Activated CD4-positive, alpha-beta T cell treated with anti-CD3 and anti-CD28 coated beads, Interleukin-2, amount 10 ng/mL, durations not matched to agents 24 days and 14 days (primary cell): ENCODE results near the gene STX8. TPM values are rescaled to one million over a fixed set of nuclear protein-coding genes. Genes with fewer than 3 reads are reported as not detected.
"Not testable (repeated sequence)": the region's sequence is repeated elsewhere in the genome, so short reads cannot be mapped to it uniquely, and the experiment has no call there.

Source experiments
- DNase-seq: peaks from one replicate; pipeline ENCODE4 v3.0.0; 2022
- H3K27ac Mint-ChIP-seq: one replicate; pipeline ENCODE4 v1.8.0; 2022; ENCODE audit warnings: mild to moderate bottlenecking, mixed read lengths
- H3K27me3 Mint-ChIP-seq: one replicate; pipeline ENCODE4 v1.8.0; 2022; ENCODE audit warnings: mixed read lengths
- H3K36me3 Mint-ChIP-seq: one replicate; pipeline ENCODE4 v1.8.0; 2022; ENCODE audit warnings: low read depth, mild to moderate bottlenecking, mixed read lengths
- H3K4me1 Mint-ChIP-seq: one replicate; pipeline ENCODE4 v1.8.0; 2021; ENCODE audit warnings: mixed read lengths
- H3K4me3 Mint-ChIP-seq: one replicate; pipeline ENCODE4 v1.8.0; 2022; ENCODE audit warnings: mild to moderate bottlenecking, moderate library complexity, mixed read lengths
- H3K9me3 Mint-ChIP-seq: one replicate; pipeline ENCODE4 v1.8.0; 2021; ENCODE audit warnings: mixed read lengths
- intact Hi-C: fragments of 100-400 bp; cut with micrococcal nuclease; formaldehyde crosslinking; loops from one replicate; pipeline ENCODE4 v1.15.1; 2023
- total RNA-seq: library from RNA; stranded (reverse); gene quantifications from 2 replicates; pipeline ENCODE4 v1.2.3, GENCODE V29; 2022

STX8 gene
- total RNA-seq: 41.5 and 45.9 TPM in 2 replicates

DNA sequence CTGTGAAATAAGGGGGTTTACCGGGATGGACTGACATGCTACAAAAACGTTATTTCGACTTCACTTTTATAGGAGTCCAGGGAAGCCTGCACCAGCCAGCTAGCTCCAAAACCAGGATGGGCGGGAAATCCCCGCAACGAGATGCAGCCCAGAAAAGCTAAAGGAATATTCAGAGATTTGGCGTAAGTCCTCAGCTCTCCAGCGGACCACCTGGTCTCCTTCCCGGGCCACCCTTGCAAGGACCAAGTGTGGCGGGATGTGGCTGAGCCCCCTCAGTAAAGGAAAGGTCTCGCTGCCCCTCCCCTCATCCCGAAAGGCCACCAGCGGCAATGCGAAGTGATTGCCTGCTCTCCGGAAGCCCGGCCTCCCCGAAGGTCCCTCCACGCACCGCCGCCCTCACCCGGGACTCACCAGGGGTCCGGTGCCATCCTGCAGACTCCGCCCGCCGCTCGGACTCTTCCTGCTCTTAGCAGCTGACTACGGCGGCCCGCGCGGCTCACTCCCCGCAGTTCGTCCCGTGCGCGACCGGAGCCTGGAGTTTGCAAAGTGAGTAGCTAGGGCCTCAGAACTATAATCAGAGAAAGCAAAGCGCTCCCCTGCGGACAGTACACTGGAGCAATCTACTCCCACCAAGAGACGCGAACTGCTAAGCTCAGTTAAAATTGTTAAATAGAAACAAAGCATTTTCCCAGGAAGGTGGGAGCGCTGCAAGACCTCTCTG is at the start of gene STX8:
TSS of gene STX8 (minus strand) at position 440 of the 721 bp plus-strand sequence. CDS start at position 428, 12 bp downstream.
- Mint-ChIP-seq H3K4me1 (peaks cover 14% of the 10 kb centered on the region), H3K36me3 (peaks cover 4% of the 10 kb centered on the region), H3K4me3 (peak within 1 kb of the TSS; percentile 99), H3K27ac (peak within 1 kb of the TSS; percentile 89), H3K27me3 (peaks cover 6% of the 10 kb centered on the region), H3K9me3 (no peaks in the 10 kb centered on the region)
- intact Hi-C loops: loop anchor here (10.0 kb wide), 1 partner anchor 169 kb away; no protein-coding TSS in a partner anchor
- DNase-seq: peak; percentile 95

GRCh38 chr17:9622961-9623360 is 47.3 kb upstream of the STX8 start:
- intact Hi-C loops: no loop called here
- no peaks in the 10 kb centered on the region for H3K27me3 Mint-ChIP-seq
- H3K36me3 Mint-ChIP-seq: no peaks in the 10 kb centered on the region
- peaks cover 11% of the 10 kb centered on the region for H3K9me3 Mint-ChIP-seq
- H3K4me3 Mint-ChIP-seq: no peak overlapping the region
- H3K4me1 Mint-ChIP-seq: no peaks in the 10 kb centered on the region
- no peak overlapping the region for H3K27ac Mint-ChIP-seq
- DNase-seq: no peak

DNA sequence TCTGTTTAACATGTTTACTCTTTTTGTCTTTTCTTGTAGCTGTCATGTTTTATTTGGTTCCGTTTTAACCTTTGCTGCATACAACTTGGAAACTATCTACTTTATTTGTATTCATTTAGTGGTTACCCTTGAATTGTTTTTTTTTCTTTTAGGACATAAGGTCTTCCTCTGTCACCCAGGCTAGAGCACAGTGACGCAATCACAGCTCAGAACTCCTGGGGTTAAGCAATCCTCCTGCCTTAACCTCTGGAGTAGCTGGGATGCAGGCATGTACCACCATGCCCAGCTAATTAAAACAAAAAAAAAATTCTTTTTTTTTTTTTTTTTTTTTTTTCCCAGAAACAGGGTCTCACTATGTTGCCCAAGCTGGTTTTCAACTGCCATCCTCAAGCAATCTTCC is 39.9 kb upstream of the STX8 start:
- no peaks in the 10 kb centered on the region for H3K9me3 Mint-ChIP-seq

DNA sequence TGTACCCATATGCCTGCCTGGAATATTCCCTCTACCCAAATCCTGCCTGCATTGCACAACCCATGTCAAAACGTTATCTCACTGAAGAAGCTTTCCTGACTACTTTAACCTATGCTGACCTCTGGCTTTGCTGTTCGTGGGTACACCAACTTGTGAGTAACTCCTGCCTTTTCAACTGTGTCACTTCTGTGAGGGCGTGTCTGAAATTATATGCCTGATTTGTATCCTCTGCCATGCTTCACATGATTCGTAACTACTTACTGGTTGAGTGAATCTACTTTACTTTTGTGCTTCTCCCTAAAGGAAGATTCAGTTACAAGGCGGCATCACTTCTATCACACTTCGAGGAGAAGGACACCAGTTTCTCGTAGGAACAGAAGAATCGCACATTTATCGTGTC is 36.4 kb upstream of the STX8 start:
- no peaks in the 10 kb centered on the region for H3K36me3 Mint-ChIP-seq
- peaks cover 2% of the 10 kb centered on the region for H3K27me3 Mint-ChIP-seq
- no peak for DNase-seq
- no peak overlapping the region for H3K27ac Mint-ChIP-seq
- intact Hi-C loops: no loop called here
- H3K9me3 Mint-ChIP-seq: no peaks in the 10 kb centered on the region
- no peak overlapping the region for H3K4me3 Mint-ChIP-seq
- H3K4me1 Mint-ChIP-seq: no peaks in the 10 kb centered on the region

More for the DNA sequence above, 39.9 kb upstream of the STX8 start:
- Mint-ChIP-seq H3K36me3 (no peaks in the 10 kb centered on the region), H3K4me1 (no peaks in the 10 kb centered on the region), H3K27me3 (peaks cover 2% of the 10 kb centered on the region), H3K4me3 (no peak overlapping the region), H3K27ac (no peak overlapping the region)
- DNase-seq: no peak
- intact Hi-C loops: no loop called here

DNA sequence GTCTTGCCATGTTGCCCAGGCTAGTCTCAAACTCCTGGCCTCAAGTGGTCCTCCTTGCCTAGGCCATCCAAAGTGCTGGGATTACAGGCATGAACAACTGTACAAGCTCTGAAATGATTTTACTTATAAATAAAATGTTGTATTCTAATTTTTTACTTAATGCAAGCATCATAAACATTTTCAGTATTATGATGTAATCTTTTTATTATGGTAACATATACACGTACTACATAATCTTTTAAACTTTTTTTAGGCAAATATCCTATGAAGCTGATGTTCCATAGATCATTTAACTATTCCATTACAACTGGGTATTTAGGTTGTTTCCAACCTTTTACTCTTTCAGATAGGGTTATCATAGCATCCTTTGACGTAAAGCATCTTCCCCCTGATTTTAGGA is 35.9 kb upstream of the STX8 start:
- Mint-ChIP-seq H3K4me3 (no peak overlapping the region), H3K9me3 (no peaks in the 10 kb centered on the region), H3K36me3 (no peaks in the 10 kb centered on the region), H3K27ac (no peak overlapping the region), H3K27me3 (peaks cover 2% of the 10 kb centered on the region), H3K4me1 (no peaks in the 10 kb centered on the region)
- DNase-seq: no peak
- intact Hi-C loops: no loop called here

- H3K27ac Mint-ChIP-seq, H3K4me1 Mint-ChIP-seq, H3K9me3 Mint-ChIP-seq, H3K4me3 Mint-ChIP-seq, intact Hi-C loops, H3K36me3 Mint-ChIP-seq, H3K27me3 Mint-ChIP-seq, DNase-seq: not testable (repeated sequence)
Measured at GRCh38 chr17:9607058-9607457, 31.4 kb upstream of the STX8 start.

GRCh38 chr17:9606453-9606852 is 30.8 kb upstream of the STX8 start:
- H3K36me3 Mint-ChIP-seq: no peaks in the 10 kb centered on the region
- intact Hi-C loops: no loop called here

GRCh38 chr17:9604583-9604982 is 29.0 kb upstream of the STX8 start:
- H3K4me1 Mint-ChIP-seq, H3K27ac Mint-ChIP-seq, DNase-seq, H3K27me3 Mint-ChIP-seq, H3K9me3 Mint-ChIP-seq, H3K4me3 Mint-ChIP-seq, H3K36me3 Mint-ChIP-seq, intact Hi-C loops: not testable (repeated sequence)

More at GRCh38 chr17:9606453-9606852, 30.8 kb upstream of the STX8 start:
- no peak overlapping the region for H3K27ac Mint-ChIP-seq
- no peaks in the 10 kb centered on the region for H3K9me3 Mint-ChIP-seq
- DNase-seq: no peak
- no peaks in the 10 kb centered on the region for H3K4me1 Mint-ChIP-seq
- H3K27me3 Mint-ChIP-seq: no peaks in the 10 kb centered on the region
- no peak overlapping the region for H3K4me3 Mint-ChIP-seq

DNA sequence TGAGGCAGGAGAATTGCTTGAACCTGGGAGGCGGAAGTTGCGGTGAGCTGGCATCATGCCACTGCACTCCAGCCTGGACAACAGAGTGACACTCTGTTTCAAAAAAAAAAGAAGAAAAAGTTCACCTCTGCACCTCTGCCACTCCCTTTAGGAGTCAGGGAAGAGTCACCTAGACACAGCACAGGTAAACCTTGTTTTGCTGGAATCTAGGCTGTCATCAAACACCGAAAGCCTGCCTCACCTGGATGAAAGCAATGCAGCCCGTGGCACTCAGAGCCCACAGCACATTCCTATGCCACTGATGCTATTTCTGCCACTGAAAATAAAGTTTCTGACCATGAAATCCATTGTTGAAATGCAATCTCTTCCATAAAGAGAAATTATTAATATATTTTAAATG is 23.0 kb upstream of the STX8 start:
- no peaks in the 10 kb centered on the region for H3K27me3 Mint-ChIP-seq
- H3K9me3 Mint-ChIP-seq: no peaks in the 10 kb centered on the region
- no peak for DNase-seq
- no peaks in the 10 kb centered on the region for H3K36me3 Mint-ChIP-seq
- intact Hi-C loops: no loop called here
- H3K4me3 Mint-ChIP-seq: no peak overlapping the region
- H3K27ac Mint-ChIP-seq: no peak overlapping the region
- H3K4me1 Mint-ChIP-seq: no peaks in the 10 kb centered on the region

- H3K4me3 Mint-ChIP-seq, H3K27me3 Mint-ChIP-seq, H3K4me1 Mint-ChIP-seq: not testable (repeated sequence)
Measured at GRCh38 chr17:9597638-9598037, 22.0 kb upstream of the STX8 start.

DNA sequence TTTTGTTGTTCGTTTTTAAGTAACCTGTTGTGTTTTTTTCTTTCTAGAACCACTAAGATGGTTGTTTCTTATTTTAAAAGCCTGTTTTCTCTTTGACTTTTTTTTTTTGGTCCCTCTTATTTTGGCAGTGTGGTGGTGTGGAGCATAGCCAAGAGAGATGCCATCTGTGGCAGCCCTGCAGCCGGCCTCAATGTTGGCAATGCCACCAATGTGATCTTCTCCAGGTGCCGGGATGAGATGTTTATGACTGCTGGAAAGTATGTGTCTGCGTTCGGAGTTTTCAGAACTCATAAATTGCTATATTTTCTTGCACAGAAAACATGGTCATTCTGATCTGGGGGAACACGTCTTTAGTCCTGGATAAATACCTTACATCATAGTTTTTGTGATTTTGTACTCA is 18.4 kb upstream of the STX8 start:
- no peak overlapping the region for H3K27ac Mint-ChIP-seq
- no peak overlapping the region for H3K4me3 Mint-ChIP-seq
- no peaks in the 10 kb centered on the region for H3K4me1 Mint-ChIP-seq
- no peaks in the 10 kb centered on the region for H3K27me3 Mint-ChIP-seq
- H3K36me3 Mint-ChIP-seq: no peaks in the 10 kb centered on the region
- no peaks in the 10 kb centered on the region for H3K9me3 Mint-ChIP-seq
- DNase-seq: no peak
- intact Hi-C loops: no loop called here

More at GRCh38 chr17:9597638-9598037, 22.0 kb upstream of the STX8 start:
- DNase-seq, H3K9me3 Mint-ChIP-seq, H3K27ac Mint-ChIP-seq, H3K36me3 Mint-ChIP-seq, intact Hi-C loops: not testable (repeated sequence)

DNA sequence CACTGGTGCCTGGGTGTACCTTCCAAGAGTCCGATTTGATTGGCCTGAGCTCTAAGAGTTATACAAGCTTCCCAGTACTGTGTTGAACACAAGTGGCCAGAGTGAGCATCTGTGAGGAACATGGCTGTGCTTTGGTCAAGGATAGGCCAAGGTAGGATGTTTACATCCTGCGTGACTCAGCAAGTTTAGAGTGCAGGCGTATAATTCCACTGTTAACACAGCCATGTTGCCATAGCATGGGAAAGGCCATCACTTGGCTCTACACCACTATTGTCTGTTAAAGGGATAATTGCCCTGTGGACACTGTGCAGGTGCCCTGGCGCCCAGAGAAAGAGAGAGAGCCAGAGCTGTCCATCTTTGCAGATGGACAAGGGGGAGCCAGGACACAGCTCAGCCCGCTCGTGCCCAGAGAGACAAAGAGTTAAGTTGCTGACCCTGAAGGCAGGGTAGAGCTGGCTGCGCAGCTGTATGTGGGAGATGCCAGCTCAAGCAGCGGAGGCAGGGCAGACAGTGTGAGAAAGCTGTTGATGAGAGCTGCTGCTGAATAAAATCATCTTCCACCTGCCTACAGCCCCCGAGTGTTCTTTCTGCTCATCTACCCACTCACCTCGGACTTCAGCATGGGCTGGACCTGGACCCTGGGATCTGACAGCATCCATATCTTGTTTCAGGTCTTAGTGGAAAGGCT is 12.5 kb upstream of the STX8 start:
- Mint-ChIP-seq H3K27me3 (peaks cover 2% of the 10 kb centered on the region), H3K4me1 (no peaks in the 10 kb centered on the region), H3K36me3 (no peaks in the 10 kb centered on the region), H3K4me3 (no peak overlapping the region), H3K9me3 (peaks cover 11% of the 10 kb centered on the region), H3K27ac (no peak overlapping the region)
- no peak for DNase-seq
- intact Hi-C loops: no loop called here

- Mint-ChIP-seq H3K36me3 (peaks cover 2% of the 10 kb centered on the region), H3K9me3 (no peaks in the 10 kb centered on the region), H3K4me3 (peak overlapping the region; percentile 99), H3K27me3 (peaks cover 8% of the 10 kb centered on the region), H3K4me1 (peaks cover 14% of the 10 kb centered on the region), H3K27ac (no peak overlapping the region)
- DNase-seq: no peak
- intact Hi-C loops: loop anchor here (10.0 kb wide), 1 partner anchor 167 kb away; no protein-coding TSS in a partner anchor
Measured at GRCh38 chr17:9577373-9577709, 1.7 kb upstream of the STX8 start.

DNA sequence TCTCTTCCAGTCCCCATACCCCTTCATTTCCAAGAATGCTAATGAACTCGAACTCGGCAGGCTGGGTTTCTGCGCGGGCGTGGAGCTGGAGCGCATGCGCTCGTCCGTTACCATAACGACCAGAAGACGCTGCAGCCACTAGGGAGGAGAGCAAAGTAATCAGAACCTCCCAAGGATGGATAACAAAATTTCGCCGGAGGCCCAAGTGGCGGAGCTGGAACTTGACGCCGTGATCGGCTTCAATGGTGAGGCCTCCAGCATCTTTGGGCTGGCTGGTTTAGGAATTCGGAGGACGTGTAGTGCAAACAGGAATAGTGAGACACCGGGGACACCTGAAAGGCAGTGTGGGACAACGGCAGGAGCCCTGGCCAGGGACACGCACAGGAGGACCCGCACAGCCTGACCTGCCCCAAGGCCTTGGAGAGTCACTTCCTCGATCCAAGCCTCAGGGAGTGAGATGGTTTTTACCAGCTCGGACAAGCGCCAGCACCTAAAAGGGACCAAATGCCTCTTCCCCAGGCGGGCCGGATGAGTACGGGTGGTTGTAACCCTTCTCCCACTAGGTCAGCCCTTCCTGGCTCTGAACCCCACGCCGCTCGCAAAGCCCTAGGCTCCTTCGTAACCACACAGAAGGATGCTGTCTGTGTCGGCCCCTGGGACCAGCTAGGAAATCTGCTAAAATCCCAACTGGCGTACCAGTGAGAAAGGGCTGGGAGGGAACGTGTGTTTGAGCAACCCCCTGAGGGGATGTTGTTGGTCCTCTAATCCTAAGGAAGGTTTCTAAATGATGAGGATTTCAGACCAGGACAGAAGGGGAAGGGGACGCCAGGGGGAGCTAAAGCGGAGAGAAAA is 1.1 kb upstream of the STX8 start, which contains the start of gene CFAP52:
TSS of gene CFAP52 (plus strand) at position 122 of the 852 bp plus-strand sequence. CDS start at position 176, 54 bp downstream.
- peak within 1 kb of the TSS; percentile 99 for H3K4me3 Mint-ChIP-seq
- peak; percentile 93 for DNase-seq
- H3K36me3 Mint-ChIP-seq: peaks cover 2% of the 10 kb centered on the region
- peaks cover 8% of the 10 kb centered on the region for H3K27me3 Mint-ChIP-seq
- peaks cover 14% of the 10 kb centered on the region for H3K4me1 Mint-ChIP-seq
- intact Hi-C loops: loop anchor here (10.0 kb wide), 1 partner anchor 168 kb away; no protein-coding TSS in a partner anchor
- peak within 1 kb of the TSS; percentile 89 for H3K27ac Mint-ChIP-seq
- no peaks in the 10 kb centered on the region for H3K9me3 Mint-ChIP-seq
